A673 (cell line): Measurements from ENCODE around the gene RTBDN. TPM values are rescaled to one million over a fixed set of nuclear protein-coding genes. Genes with fewer than 3 reads are reported as not detected.

Source experiments
- BruUV-seq: library from RNA; stranded (reverse); fragments of 400-500 nt; replicated peaks from 2 replicates; lab custom pipeline; 2021; lab: Mats Ljungman, UMichigan
- CTCF ChIA-PET: fragments of 300-600 bp; sonication (Branson Sonifier 250); formaldehyde crosslinking; loops from one replicate; lab custom pipeline; 2022; ENCODE audit warnings: antibody characterized with exemption; lab: Charles Lee
- POLR2A ChIA-PET: fragments of 300-600 bp; sonication (Branson Sonifier 250); formaldehyde crosslinking; loops from one replicate; lab custom pipeline; 2022; ENCODE audit warnings: antibody characterized with exemption; ENCODE audit not compliant: low non-redundant PET; lab: Charles Lee
- DNase-seq: peaks from one replicate; pipeline ENCODE4 v3.0.0-alpha.2; 2015; ENCODE audit warnings: low spot score
- H3K27ac ChIP-seq: fragments of 200-600 bp; sonication (generic); 2 replicates; pipeline ENCODE4 v1.5.1; 2016; ENCODE audit warnings: mixed run types, low read depth, mild to moderate bottlenecking, mixed read lengths, antibody characterized with exemption, low read length; ENCODE audit not compliant: poor library complexity, severe bottlenecking
- H3K27me3 ChIP-seq: fragments of 200-600 bp; sonication (generic); replicated peaks from 2 replicates; pipeline ENCODE4 v1.6.1; 2017; ENCODE audit warnings: mixed run types, low read depth, mild to moderate bottlenecking, mixed read lengths, antibody characterized with exemption, low read length; ENCODE audit not compliant: insufficient read depth, poor library complexity
- H3K36me3 ChIP-seq: fragments of 200-600 bp; sonication (generic); 2 replicates; pipeline ENCODE4 v1.6.1; 2016; ENCODE audit warnings: mixed run types, mild to moderate bottlenecking, mixed read lengths, antibody characterized with exemption, low read length; ENCODE audit not compliant: insufficient read depth, poor library complexity, severe bottlenecking
- H3K4me1 ChIP-seq: fragments of 200-600 bp; sonication (generic); 2 replicates; pipeline ENCODE4 v1.6.1; 2017; ENCODE audit warnings: mixed run types, mild to moderate bottlenecking, mixed read lengths, antibody characterized with exemption, low read length; ENCODE audit not compliant: insufficient read depth, poor library complexity, severe bottlenecking
- H3K4me3 ChIP-seq: fragments of 200-600 bp; sonication (generic); 2 replicates; pipeline ENCODE4 v1.5.1; 2016; ENCODE audit warnings: low read depth, mixed run types, mild to moderate bottlenecking, mixed read lengths, low read length; ENCODE audit not compliant: poor library complexity, severe bottlenecking
- H3K9me3 ChIP-seq: fragments of 200-600 bp; sonication (generic); 2 replicates; pipeline ENCODE4 v1.6.1; 2016; ENCODE audit warnings: mixed run types, low read depth, mild to moderate bottlenecking, mixed read lengths, antibody characterized with exemption, low read length; ENCODE audit not compliant: poor library complexity, severe bottlenecking
- CTCF ChIP-seq: fragments of 300-800, 200-600 bp; sonication (generic); conservative IDR thresholded peaks from 2 replicates; pipeline ENCODE4 v1.5.1; 2017; ENCODE audit warnings: low read depth, mild to moderate bottlenecking, antibody characterized with exemption, low read length, moderate library complexity, mixed read lengths
- EZH2 ChIP-seq: fragments of 200-600 bp; sonication (generic); IDR thresholded peaks from 2 replicates; pipeline ENCODE4 v1.6.1; 2017; ENCODE audit warnings: borderline replicate concordance, low read depth, mild to moderate bottlenecking, mixed read lengths, antibody characterized with exemption, low read length; ENCODE audit not compliant: poor library complexity, severe bottlenecking
- intact Hi-C: fragments of 100-400 bp; cut with micrococcal nuclease; formaldehyde crosslinking; loops from one replicate; pipeline ENCODE4 v1.10.0; 2022; ENCODE audit not compliant: unreplicated experiment
- total RNA-seq: library from RNA; stranded (reverse); gene quantifications from 2 replicates; pipeline ENCODE4 v1.2.3, GENCODE V29; 2021

RTBDN gene
- total RNA-seq, 1 experiment from 2014 or later, result not detected

DNA sequence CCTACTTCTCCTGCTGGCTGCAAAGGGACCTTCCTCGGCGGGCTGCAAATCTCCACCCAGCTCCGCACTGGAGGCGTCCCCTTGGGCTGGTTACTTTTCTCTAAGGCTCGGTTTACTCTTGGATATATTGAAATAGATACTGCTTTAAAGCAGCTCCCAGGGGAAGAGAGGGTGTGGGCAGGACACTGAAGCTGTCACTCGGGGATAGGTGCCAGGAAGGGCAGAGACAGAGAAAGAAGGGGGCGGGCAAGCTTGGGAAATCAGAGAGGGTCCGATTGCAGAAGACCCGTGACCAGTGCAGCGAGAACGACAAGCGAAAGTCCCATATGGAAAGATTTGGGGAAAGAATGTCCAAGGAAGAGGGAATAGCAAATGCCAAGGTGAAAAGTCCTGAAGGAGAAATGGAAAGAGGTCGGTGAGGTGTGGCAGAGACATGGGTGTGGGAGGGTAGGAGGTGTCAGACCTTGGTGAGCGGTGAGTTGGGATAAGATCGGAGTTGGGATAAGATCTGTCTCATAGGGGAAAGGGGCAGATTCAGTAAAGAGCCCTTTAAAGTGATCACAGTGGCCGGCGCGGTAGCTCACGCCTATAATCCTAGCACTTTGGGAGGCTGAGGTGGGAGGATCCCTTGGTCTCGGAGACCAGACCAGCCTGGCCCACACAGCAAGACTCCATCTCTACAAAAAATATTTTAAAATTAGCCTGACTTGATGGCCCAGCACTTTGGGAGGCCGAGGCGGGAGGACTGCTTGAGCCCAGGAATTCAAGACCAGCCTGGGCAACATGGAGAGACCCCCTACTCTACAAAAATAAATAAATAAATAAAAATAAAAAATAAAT is 31.9 kb downstream of the RTBDN start:
- Histone ChIP-seq H3K4me3 (peak overlapping the region; percentile 64), H3K27ac (peak overlapping the region; percentile 87), H3K36me3 (peaks cover 20% of the 10 kb centered on the region), H3K27me3 (no peaks in the 10 kb centered on the region), H3K4me1 (peaks cover 18% of the 10 kb centered on the region), H3K9me3 (no peaks in the 10 kb centered on the region)
- TF ChIP-seq CTCF (no peak), EZH2 (no peak)
- intact Hi-C loops, result loop anchor here (2.0 kb wide), 1 partner anchor 66 kb away; the partner anchor contains the start of gene GET3
- ChIA-PET POLR2A (interaction anchor here (0.6 to 1.0 kb wide), 2 partner anchors 10 to 511 kb away, joined by 3 read pairs; no protein-coding TSS in a partner anchor), CTCF (interaction anchor here (1.4 kb wide), 1 partner anchor 45 kb away, joined by 3 read pairs; no protein-coding TSS in a partner anchor)
- BruUV-seq, result no TSS peak
- no peak for DNase-seq

DNA sequence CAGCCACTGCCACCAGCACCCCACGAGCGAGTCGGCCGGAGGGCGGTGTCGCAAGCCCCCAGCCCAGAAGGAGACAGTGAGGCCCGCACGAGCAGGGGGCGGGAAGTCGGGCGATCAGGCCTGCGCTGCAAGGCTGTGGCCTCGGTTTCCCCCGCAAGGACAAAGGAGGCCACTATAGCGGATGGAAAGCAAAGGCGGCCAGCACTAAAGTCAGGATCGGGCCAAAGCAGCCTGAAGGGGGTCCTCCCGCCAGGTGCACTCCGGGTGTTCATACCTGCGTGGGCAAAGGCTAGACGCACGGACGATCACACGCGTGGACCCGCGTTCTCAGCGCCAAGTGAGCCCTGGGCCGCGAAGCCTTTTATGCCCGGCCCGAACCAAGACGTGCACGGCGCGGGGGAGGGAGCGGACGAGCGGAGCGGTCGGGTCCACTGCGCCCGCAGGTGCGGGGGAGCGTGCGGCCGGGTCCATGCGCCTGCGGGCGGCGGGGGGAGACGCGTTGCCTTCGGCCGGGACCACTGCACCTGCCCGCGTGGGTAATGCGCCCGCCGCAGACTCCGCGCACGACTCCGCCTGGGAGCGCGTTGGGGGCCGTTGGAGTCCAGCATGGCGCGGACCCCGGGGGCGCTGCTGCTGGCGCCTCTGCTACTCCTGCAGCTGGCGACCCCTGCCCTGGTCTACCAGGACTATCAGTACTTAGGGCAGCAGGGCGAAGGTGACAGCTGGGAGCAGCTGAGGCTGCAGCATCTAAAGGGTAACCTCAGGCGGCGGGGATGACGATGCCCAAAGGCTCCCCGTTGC is 32.7 kb downstream of the RTBDN start, which contains the start of the genes PRDX2 and THSD8:
Gene PRDX2 (minus strand): TSS at position 335 of the 801 bp plus-strand sequence. CDS start 539 bp downstream, outside the sequence.
Gene THSD8 (plus strand): TSS at position 604 of the 801 bp plus-strand sequence. CDS start 3 bp downstream, at position 607.
- Histone ChIP-seq H3K4me1 (peaks cover 13% of the 10 kb centered on the region), H3K27ac (peak within 1 kb of the TSS; percentile 87), H3K4me3 (peak within 1 kb of the TSS; percentile 64), H3K27me3 (no peaks in the 10 kb centered on the region), H3K36me3 (peaks cover 19% of the 10 kb centered on the region), H3K9me3 (no peaks in the 10 kb centered on the region)
- ChIA-PET POLR2A (interaction anchor here (1.0 kb wide), 1 partner anchor 9 kb away, joined by 3 read pairs; no protein-coding TSS in a partner anchor), CTCF (interaction anchor here (1.4 kb wide), 1 partner anchor 44 kb away, joined by 3 read pairs; no protein-coding TSS in a partner anchor)
- TF ChIP-seq EZH2 (no peak), CTCF (no peak)
- BruUV-seq, result no TSS peak
- intact Hi-C loops, result loop anchor here (2.0 kb wide), 1 partner anchor 65 kb away; the partner anchor contains the start of gene GET3
- peak; percentile 90 for DNase-seq
